GM19395 (cell line): ENCODE data around the gene PTPRN2.
"Not testable (repeated sequence)": the region's sequence is repeated elsewhere in the genome, so short reads cannot be mapped to it uniquely, and the experiment has no call there.

ENCODE experiments used
- ATAC-seq: cut with Tn5 transposase; IDR thresholded peaks from one replicate; pipeline ENCODE4 v1.9.1; 2021; ENCODE audit warnings: mild to moderate bottlenecking, moderate library complexity; ENCODE audit not compliant: unreplicated experiment

PTPRN2 gene

GRCh38 chr7:158274404-158274811, 313.2 kb downstream of the PTPRN2 start:
- no peak for ATAC-seq

- ATAC-seq = not testable (repeated sequence)
These were observed 313.8 kb downstream of the PTPRN2 start for GRCh38 chr7:158273756-158274342.

- no peak for ATAC-seq
These were observed 314.4 kb downstream of the PTPRN2 start for GRCh38 chr7:158273138-158273651.

GRCh38 chr7:158272509-158273137, 315.0 kb downstream of the PTPRN2 start:
- ATAC-seq = no peak

- no peak for ATAC-seq
These were observed 315.5 kb downstream of the PTPRN2 start for GRCh38 chr7:158272091-158272490.

GRCh38 chr7:158271646-158272045, 316.0 kb downstream of the PTPRN2 start:
- ATAC-seq = no peak

- ATAC-seq = no peak
These were observed 316.7 kb downstream of the PTPRN2 start for GRCh38 chr7:158270856-158271413.

- ATAC-seq = no peak
These were observed 317.4 kb downstream of the PTPRN2 start for GRCh38 chr7:158270106-158270775.

GRCh38 chr7:158268816-158269535, 318.6 kb downstream of the PTPRN2 start:
- ATAC-seq = no peak

- no peak for ATAC-seq
These were observed 319.7 kb downstream of the PTPRN2 start for GRCh38 chr7:158267742-158268435.

- ATAC-seq = no peak
These were observed 320.5 kb downstream of the PTPRN2 start for GRCh38 chr7:158266817-158267741.

- ATAC-seq = no peak
These were observed 321.2 kb downstream of the PTPRN2 start for GRCh38 chr7:158266426-158266816.

- ATAC-seq = no peak
These were observed 321.9 kb downstream of the PTPRN2 start for GRCh38 chr7:158265743-158266080.

GRCh38 chr7:158264881-158265742, 322.5 kb downstream of the PTPRN2 start:
- ATAC-seq = no peak

- ATAC-seq = no peak
These were observed 323.5 kb downstream of the PTPRN2 start for GRCh38 chr7:158263964-158264748.

- no peak for ATAC-seq
These were observed 324.3 kb downstream of the PTPRN2 start for GRCh38 chr7:158263110-158263963.
